HL-60 (cell line): ENCODE results near the gene ADAMTS13.

ENCODE experiments used
- CTCF ChIP-seq: IDR thresholded peaks from one replicate; pipeline ENCODE4 v1.5.1; 2011; ENCODE audit warnings: low read length, control low read depth, inconsistent platforms; ENCODE audit not compliant: insufficient read depth
- POLR2AphosphoS5 ChIP-seq: IDR thresholded peaks from 2 replicates; pipeline ENCODE4 v1.6.1; 2012; ENCODE audit warnings: low read depth

GRCh38 chr9:133477992-133478850, 56.1 kb downstream of the ADAMTS13 start:
- TF ChIP-seq CTCF: no peak
- no peak for TF ChIP-seq POLR2AphosphoS5
